Progenitor cell of endocrine pancreas (in vitro differentiated cells): ENCODE data around the gene HDDC3. TPM values are rescaled to one million over a fixed set of nuclear protein-coding genes. Genes with fewer than 3 reads are reported as not detected.

Experiments used
- DNase-seq: peaks from one replicate; pipeline ENCODE4 v3.0.0; 2021; ENCODE audit warnings: low spot score; ENCODE audit not compliant: unreplicated experiment
- H3K27ac Mint-ChIP-seq: 2 replicates; pipeline ENCODE4 v1.8.0; 2021; ENCODE audit warnings: mild to moderate bottlenecking, moderate library complexity, mixed read lengths
- H3K27me3 Mint-ChIP-seq: 2 replicates; pipeline ENCODE4 v1.8.0; 2021; ENCODE audit warnings: mixed read lengths
- H3K36me3 Mint-ChIP-seq: 2 replicates; pipeline ENCODE4 v1.8.0; 2022; ENCODE audit warnings: mixed read lengths; ENCODE audit not compliant: insufficient read depth
- H3K4me1 Mint-ChIP-seq: 2 replicates; pipeline ENCODE4 v1.8.0; 2021; ENCODE audit warnings: low read depth, mixed read lengths
- H3K4me3 Mint-ChIP-seq: 2 replicates; pipeline ENCODE4 v1.8.0; 2021; ENCODE audit warnings: low read depth, mild to moderate bottlenecking, moderate library complexity, mixed read lengths
- H3K9me3 Mint-ChIP-seq: 2 replicates; pipeline ENCODE4 v1.8.0; 2021; ENCODE audit warnings: low read depth, mixed read lengths
- CTCF ChIP-seq: fragments of 200-600 bp; sonication (generic); IDR thresholded peaks from one replicate; pipeline ENCODE4 v1.5.0; 2021; ENCODE audit warnings: antibody characterized with exemption, mild to moderate bottlenecking; ENCODE audit not compliant: unreplicated experiment
- total RNA-seq: library from RNA; stranded (reverse); gene quantifications from 2 replicates; pipeline ENCODE4 v1.2.1, GENCODE V29; 2021

Gene HDDC3
- total RNA-seq, 1 donor from 2014 or later = 14.5 TPM

- TF ChIP-seq CTCF = no peak
- DNase-seq = no peak
- Mint-ChIP-seq H3K9me3 (no peaks in the 10 kb centered on the region), H3K27ac (peak overlapping the region; percentile 58), H3K36me3 (peaks cover 6% of the 10 kb centered on the region), H3K4me1 (peaks cover 9% of the 10 kb centered on the region), H3K4me3 (no peak overlapping the region), H3K27me3 (no peaks in the 10 kb centered on the region)
Observed at GRCh38 chr15:90952901-90953677, 20.7 kb upstream of the HDDC3 start.

GRCh38 chr15:90950676-90951075 lies 18.3 kb upstream of the HDDC3 start:
- no peaks in the 10 kb centered on the region for H3K4me1 Mint-ChIP-seq
- no peak overlapping the region for H3K4me3 Mint-ChIP-seq
- no peak overlapping the region for H3K27ac Mint-ChIP-seq
- TF ChIP-seq CTCF = no peak
- DNase-seq = no peak
- no peaks in the 10 kb centered on the region for H3K27me3 Mint-ChIP-seq
- no peaks in the 10 kb centered on the region for H3K9me3 Mint-ChIP-seq
- H3K36me3 Mint-ChIP-seq = peaks cover 10% of the 10 kb centered on the region

GRCh38 chr15:90949979-90950675 lies 17.8 kb upstream of the HDDC3 start:
- no peaks in the 10 kb centered on the region for H3K4me1 Mint-ChIP-seq
- peaks cover 10% of the 10 kb centered on the region for H3K36me3 Mint-ChIP-seq
- DNase-seq = no peak
- no peak for TF ChIP-seq CTCF
- no peaks in the 10 kb centered on the region for H3K27me3 Mint-ChIP-seq
- H3K4me3 Mint-ChIP-seq = no peak overlapping the region
- no peak overlapping the region for H3K27ac Mint-ChIP-seq
- H3K9me3 Mint-ChIP-seq = no peaks in the 10 kb centered on the region

- TF ChIP-seq CTCF = no peak
- H3K9me3 Mint-ChIP-seq = no peaks in the 10 kb centered on the region
- no peaks in the 10 kb centered on the region for H3K27me3 Mint-ChIP-seq
- no peaks in the 10 kb centered on the region for H3K4me1 Mint-ChIP-seq
- H3K4me3 Mint-ChIP-seq = no peak overlapping the region
- no peak for DNase-seq
- peaks cover 13% of the 10 kb centered on the region for H3K36me3 Mint-ChIP-seq
- no peak overlapping the region for H3K27ac Mint-ChIP-seq
Observed at GRCh38 chr15:90948506-90948905, 16.2 kb upstream of the HDDC3 start.

- Mint-ChIP-seq H3K27ac (no peak overlapping the region), H3K4me1 (no peaks in the 10 kb centered on the region), H3K36me3 (peaks cover 11% of the 10 kb centered on the region), H3K27me3 (no peaks in the 10 kb centered on the region), H3K9me3 (no peaks in the 10 kb centered on the region), H3K4me3 (no peak overlapping the region)
- TF ChIP-seq CTCF = no peak
- no peak for DNase-seq
Observed at GRCh38 chr15:90947577-90948357, 15.4 kb upstream of the HDDC3 start.
